Measurements from ENCODE around the gene TMCC1. TPM values are rescaled to one million over a fixed set of nuclear protein-coding genes. Genes with fewer than 3 reads are reported as not detected.
A peak's percentile ranks its signal among the peaks of the same experiment; 100 is the strongest.
"Not testable (repeated sequence)": the region's sequence is repeated elsewhere in the genome, so short reads cannot be mapped to it uniquely, and the experiment has no call there.

Gene TMCC1
- total RNA-seq, 1 donor from 2014 or later: 37.8 TPM

GRCh38 chr3:129881261-129881660 is 12.2 kb downstream of the TMCC1 start:
- peaks cover 22% of the 10 kb centered on the region for H3K36me3 Mint-ChIP-seq (ENCODE audit: unreplicated experiment)
- no peaks in the 10 kb centered on the region for H3K9me3 Mint-ChIP-seq (ENCODE audit: unreplicated experiment)
- no peak for TF ChIP-seq CTCF (IDR thresholded peaks at IDR 0.05)

GRCh38 chr3:129878355-129878754 is 15.2 kb downstream of the TMCC1 start:
- Mint-ChIP-seq H3K27ac (ENCODE audit: unreplicated experiment) (no peak overlapping the region), H3K9me3 (ENCODE audit: unreplicated experiment) (no peaks in the 10 kb centered on the region)

More at GRCh38 chr3:129881261-129881660, 12.2 kb downstream of the TMCC1 start:
- no peak overlapping the region for H3K27ac Mint-ChIP-seq (ENCODE audit: unreplicated experiment)
- no peak for DNase-seq (ENCODE audit: extremely low spot score, unreplicated experiment)
- peaks cover 1% of the 10 kb centered on the region for H3K4me1 Mint-ChIP-seq (ENCODE audit: unreplicated experiment)
- no peaks in the 10 kb centered on the region for H3K27me3 Mint-ChIP-seq (ENCODE audit: unreplicated experiment)
- H3K4me3 Mint-ChIP-seq (ENCODE audit: unreplicated experiment): no peak overlapping the region

GRCh38 chr3:129874479-129874878 is 19.0 kb downstream of the TMCC1 start:
- not testable (repeated sequence) for H3K27me3 Mint-ChIP-seq (ENCODE audit: unreplicated experiment); H3K4me3 Mint-ChIP-seq (ENCODE audit: unreplicated experiment); H3K9me3 Mint-ChIP-seq (ENCODE audit: unreplicated experiment); H3K27ac Mint-ChIP-seq (ENCODE audit: unreplicated experiment); H3K4me1 Mint-ChIP-seq (ENCODE audit: unreplicated experiment); DNase-seq (ENCODE audit: extremely low spot score, unreplicated experiment)
- peaks cover 46% of the 10 kb centered on the region for H3K36me3 Mint-ChIP-seq (ENCODE audit: unreplicated experiment)

More at GRCh38 chr3:129878355-129878754, 15.2 kb downstream of the TMCC1 start:
- DNase-seq (ENCODE audit: extremely low spot score, unreplicated experiment): no peak
- TF ChIP-seq CTCF (IDR thresholded peaks at IDR 0.05): no peak
- peaks cover 7% of the 10 kb centered on the region for H3K4me1 Mint-ChIP-seq (ENCODE audit: unreplicated experiment)
- no peaks in the 10 kb centered on the region for H3K27me3 Mint-ChIP-seq (ENCODE audit: unreplicated experiment)
- H3K36me3 Mint-ChIP-seq (ENCODE audit: unreplicated experiment): peaks cover 33% of the 10 kb centered on the region
- H3K4me3 Mint-ChIP-seq (ENCODE audit: unreplicated experiment): no peak overlapping the region

- no peaks in the 10 kb centered on the region for H3K9me3 Mint-ChIP-seq (ENCODE audit: unreplicated experiment)
- no peaks in the 10 kb centered on the region for H3K27me3 Mint-ChIP-seq (ENCODE audit: unreplicated experiment)
- no peak for TF ChIP-seq CTCF (IDR thresholded peaks at IDR 0.05)
- peaks cover 13% of the 10 kb centered on the region for H3K4me1 Mint-ChIP-seq (ENCODE audit: unreplicated experiment)
- H3K4me3 Mint-ChIP-seq (ENCODE audit: unreplicated experiment): no peak overlapping the region
- peaks cover 28% of the 10 kb centered on the region for H3K36me3 Mint-ChIP-seq (ENCODE audit: unreplicated experiment)
- no peak overlapping the region for H3K27ac Mint-ChIP-seq (ENCODE audit: unreplicated experiment)
- no peak for DNase-seq (ENCODE audit: extremely low spot score, unreplicated experiment)
These were observed 24.6 kb downstream of the TMCC1 start for GRCh38 chr3:129868912-129869311.

- Mint-ChIP-seq H3K4me1 (ENCODE audit: unreplicated experiment) (peaks cover 13% of the 10 kb centered on the region), H3K9me3 (ENCODE audit: unreplicated experiment) (no peaks in the 10 kb centered on the region), H3K36me3 (ENCODE audit: unreplicated experiment) (peaks cover 28% of the 10 kb centered on the region), H3K4me3 (ENCODE audit: unreplicated experiment) (no peak overlapping the region), H3K27ac (ENCODE audit: unreplicated experiment) (peak overlapping the region; percentile 32), H3K27me3 (ENCODE audit: unreplicated experiment) (no peaks in the 10 kb centered on the region)
- no peak for DNase-seq (ENCODE audit: extremely low spot score, unreplicated experiment)
- TF ChIP-seq CTCF (IDR thresholded peaks at IDR 0.05): no peak
These were observed 25.9 kb downstream of the TMCC1 start for GRCh38 chr3:129867506-129868124.

Data from osteocyte (in vitro differentiated cells).